Spleen (tissue), 7 donors: ENCODE results near the gene GAB4.

Experiments used
- POLR2A ChIP-seq, 3 donors: fragments of 450-650 bp; IDR thresholded peaks; one replicate each; pipeline ENCODE4 v1.5.1; 2017; ENCODE audit warnings: antibody characterized with exemption in 3 of 3, mild to moderate bottlenecking in 1 of 3
- TF ChIP-seq, protein P1 (sequence below), 11 experiments: fragments of 200-600 bp in 7 of 11; fragments of 450-650 bp in 4 of 11; sonication (generic) in 4 of 11; IDR thresholded peaks in 8 of 11; conservative IDR thresholded peaks in 3 of 11; 1 replicate in 7 of 11; 2 replicates in 4 of 11; pipeline versions ENCODE4 v1.4.0 to v1.8.0; 2016 to 2021; ENCODE audit warnings: antibody characterized with exemption in 11 of 11, inconsistent platforms in 4 of 11, mild to moderate bottlenecking in 1 of 11
- donor health status: DM: no; HTN: no; CAD: no; lungs with moderate emphysema.
- donor health status: DM: no; HTN: no; CAD: no.
- donor health status: DM: no; HTN: no; CAD: no.

GRCh38 chr22:16949561-16949960 lies 58.5 kb downstream of the GAB4 start:
- TF ChIP-seq, protein P1, sequence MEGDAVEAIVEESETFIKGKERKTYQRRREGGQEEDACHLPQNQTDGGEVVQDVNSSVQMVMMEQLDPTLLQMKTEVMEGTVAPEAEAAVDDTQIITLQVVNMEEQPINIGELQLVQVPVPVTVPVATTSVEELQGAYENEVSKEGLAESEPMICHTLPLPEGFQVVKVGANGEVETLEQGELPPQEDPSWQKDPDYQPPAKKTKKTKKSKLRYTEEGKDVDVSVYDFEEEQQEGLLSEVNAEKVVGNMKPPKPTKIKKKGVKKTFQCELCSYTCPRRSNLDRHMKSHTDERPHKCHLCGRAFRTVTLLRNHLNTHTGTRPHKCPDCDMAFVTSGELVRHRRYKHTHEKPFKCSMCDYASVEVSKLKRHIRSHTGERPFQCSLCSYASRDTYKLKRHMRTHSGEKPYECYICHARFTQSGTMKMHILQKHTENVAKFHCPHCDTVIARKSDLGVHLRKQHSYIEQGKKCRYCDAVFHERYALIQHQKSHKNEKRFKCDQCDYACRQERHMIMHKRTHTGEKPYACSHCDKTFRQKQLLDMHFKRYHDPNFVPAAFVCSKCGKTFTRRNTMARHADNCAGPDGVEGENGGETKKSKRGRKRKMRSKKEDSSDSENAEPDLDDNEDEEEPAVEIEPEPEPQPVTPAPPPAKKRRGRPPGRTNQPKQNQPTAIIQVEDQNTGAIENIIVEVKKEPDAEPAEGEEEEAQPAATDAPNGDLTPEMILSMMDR (IDR thresholded peaks at IDR 0.05 in 8 of 11, conservative IDR thresholded peaks at IDR 0.05 in 3 of 11), result no peak
- no peak for TF ChIP-seq POLR2A (IDR thresholded peaks at IDR 0.05)
